Stimulated activated naive CD8-positive, alpha-beta T cell treated with anti-CD3 and anti-CD28 coated beads, Interleukin-15, Interleukin-2, amounts not matched to agents 100 U/mL and 50 U/mL, for 24 hours (primary cell): ENCODE results near the gene CSPG4.

ENCODE experiments used
- ATAC-seq: fragments of 150-1000 bp; cut with Tn5 transposase; one replicate; pipeline ENCODE4 v1.10.0; 2021
- DNase-seq: peaks from one replicate; pipeline ENCODE4 v3.0.0; 2021

CSPG4 gene

DNA sequence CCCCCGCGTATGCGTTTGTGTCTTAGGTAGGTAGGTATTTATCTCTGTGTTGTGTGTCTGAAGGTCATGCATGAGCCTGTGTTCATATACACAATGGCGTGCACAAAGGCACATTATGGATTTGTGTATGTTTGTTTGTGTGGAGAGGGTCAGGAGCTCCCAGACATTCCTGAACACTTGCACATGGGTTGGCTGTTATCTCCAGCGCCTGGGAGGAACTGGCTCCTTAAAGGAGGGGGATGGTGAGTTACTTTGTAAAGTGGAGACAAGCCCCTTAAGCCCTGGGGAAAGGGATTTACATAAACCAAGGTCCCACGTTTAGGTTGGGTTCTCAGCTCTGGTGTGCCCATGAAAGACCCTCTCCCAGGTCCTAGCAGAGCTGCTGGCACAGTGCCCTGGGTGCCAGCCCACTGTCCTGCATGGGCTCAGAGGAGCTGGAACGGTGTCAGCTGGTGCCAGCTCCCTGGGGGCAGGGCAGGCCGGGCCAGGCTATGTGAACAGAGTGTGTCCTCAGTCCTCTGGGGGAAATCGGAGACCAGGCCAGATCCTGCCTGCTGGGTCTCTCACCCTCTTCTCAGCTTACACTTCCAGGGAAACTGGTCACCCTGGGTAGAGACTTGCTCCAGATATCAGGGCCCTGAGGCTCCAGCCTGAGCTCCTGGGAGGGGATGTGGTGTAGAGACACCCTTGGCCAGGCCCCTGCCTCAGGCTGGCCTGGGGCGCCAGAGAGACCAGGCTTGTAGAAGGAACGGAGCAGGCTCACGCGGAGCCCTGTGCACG lies 39.8 kb downstream of the CSPG4 start:
- DNase-seq (no peak), ATAC-seq (no peak)

DNA sequence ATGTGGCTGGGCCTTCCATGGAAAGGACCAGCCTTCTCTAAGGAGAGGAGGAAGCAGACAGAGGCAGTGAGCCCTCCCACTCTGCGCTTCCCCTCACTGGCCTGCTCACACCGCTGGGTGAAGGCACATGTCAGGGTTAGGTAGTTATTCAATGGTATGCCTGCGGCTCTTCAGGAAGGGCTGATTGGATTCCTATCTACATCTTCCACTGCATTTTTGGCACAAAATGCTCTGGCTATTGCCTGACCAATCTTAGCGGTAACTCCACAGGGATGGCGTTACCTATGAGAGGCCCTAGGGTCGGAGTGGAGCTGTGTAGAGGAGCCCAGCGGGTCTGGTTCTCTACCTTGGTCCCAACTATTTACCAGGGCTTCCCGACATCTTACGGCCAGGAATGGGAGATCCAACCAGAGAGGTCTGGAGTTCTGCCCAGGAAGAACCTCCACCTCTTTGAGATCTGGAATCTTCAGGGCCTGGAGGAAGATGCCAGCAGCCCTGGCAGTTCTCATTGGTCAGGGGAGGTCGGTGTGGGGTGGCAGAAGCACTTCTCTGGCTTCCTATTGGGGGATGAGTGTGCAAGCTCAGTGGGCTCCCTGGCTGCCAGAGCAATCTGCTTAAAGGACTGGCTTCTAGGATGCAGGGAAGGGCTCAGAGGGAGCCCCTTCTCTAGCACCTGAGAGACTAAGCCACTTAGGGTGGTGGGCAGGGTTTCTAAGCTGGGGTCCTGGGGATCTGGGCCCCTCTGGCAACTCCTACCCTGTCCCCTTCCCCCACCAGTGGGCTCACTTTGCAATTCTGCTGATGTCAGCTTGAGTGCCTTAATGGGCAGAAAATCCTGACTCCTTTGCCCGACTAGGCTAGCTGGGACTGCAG lies 40.7 kb downstream of the CSPG4 start:
- no peak for DNase-seq
- ATAC-seq = no peak

DNA sequence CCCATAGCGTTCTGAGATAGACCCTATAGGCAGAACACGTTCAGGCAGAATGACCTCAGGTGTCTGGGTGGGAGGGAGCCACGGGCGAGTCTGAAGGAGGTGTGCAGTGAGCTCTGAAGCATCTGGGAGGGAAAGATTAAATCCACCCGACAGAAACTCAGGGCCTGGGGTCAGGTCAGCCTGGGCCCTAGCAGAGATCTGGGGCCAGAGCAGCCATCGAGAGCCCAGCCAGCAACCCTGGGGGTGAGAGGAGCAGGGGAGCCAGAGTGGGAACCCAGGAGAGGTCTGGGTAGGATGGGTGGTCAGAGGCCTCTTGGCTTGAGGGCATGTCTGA lies 42.8 kb downstream of the CSPG4 start:
- ATAC-seq = no peak
- no peak for DNase-seq

DNA sequence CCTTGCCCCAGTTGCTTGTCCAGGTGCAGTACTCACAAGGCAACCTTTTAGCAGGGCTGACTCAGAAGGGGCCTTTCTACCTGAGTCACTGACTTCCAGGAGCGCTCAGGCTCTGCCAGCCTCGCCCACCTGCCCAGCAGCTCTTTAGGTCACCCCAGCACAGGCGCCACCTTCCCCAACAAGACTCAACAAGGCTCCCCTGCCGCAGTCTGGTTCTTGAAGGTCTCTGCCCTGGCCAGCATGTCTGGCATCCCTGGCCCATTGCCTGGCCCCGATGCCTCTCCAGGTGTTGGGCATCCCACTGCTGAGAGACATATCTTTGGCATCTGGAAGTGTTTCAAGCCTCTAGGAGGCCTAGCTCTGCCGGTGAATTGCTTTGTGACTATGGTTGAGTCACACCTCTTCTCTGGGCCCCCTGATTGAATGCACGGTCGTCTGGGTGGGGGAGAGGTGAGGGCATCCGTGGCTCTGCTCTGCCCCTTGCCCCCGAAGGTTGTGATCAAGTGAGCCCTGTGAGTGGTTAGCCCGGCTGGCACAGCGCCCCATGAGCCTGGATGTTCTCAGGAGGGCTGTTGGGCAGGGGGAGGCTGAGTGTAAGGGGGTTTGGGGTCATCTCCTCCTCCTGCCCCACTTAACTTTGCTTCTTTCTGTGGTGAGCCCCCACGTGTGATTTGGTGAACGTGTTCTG lies 43.3 kb downstream of the CSPG4 start:
- no peak for DNase-seq
- ATAC-seq = no peak

DNA sequence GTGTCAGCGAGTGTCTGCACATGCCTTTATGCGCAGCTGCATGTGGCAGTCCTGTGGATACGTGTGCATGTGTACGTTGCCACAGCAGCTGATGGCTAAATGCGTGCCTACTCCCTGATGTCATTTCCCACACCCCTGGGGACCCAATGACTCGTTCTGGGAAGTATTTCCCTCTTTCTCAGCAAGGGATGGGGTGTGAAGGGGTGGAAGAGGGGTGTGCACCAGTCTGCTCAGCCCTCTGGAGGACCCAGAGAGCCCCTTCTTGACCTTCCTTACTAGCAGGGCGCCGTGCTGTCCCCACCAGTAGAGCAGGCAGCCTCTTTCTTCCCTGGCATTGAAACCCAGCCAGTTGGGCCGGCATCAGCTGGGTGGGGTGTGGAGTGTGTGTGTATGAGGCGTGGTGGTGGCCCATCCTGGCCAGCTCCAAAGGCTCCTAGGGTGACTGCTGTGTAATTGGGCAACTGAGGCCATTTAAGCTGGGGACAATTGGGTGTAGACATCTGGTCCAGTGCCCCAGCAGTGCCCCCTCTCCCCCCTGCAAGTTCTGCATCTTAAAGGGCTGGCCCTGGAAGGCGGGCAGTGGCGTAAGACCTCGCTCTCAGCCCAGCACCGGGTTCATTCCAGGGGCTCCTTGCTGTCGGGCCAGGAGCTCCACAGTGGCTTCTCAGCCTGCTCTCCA lies 45.7 kb downstream of the CSPG4 start:
- ATAC-seq (no peak), DNase-seq (no peak)

DNA sequence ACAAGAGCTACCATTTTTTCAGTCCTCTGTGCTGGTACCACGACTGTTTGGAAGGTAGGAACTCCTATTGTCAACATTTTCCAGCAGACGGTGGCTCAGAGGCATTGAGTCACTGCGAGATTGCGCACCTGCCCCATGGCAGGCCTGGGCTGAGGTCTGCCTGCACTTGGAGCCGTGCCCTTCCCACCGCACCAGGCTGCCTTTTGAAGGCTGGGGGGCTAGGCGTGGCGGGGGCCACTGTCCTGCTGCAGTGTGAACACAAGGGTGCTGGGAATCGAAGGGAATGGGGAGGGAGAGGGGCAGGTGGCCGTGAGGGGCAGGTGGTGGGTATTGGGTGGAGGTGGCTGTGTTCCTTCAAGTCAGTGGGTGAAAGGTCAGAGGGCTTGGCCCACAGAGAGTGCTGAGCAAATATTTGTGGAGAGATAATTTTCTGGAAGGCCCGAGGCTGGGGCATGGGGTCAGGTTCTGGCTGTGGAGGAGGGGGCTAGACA lies 48.7 kb downstream of the CSPG4 start:
- DNase-seq (no peak), ATAC-seq (no peak)

DNA sequence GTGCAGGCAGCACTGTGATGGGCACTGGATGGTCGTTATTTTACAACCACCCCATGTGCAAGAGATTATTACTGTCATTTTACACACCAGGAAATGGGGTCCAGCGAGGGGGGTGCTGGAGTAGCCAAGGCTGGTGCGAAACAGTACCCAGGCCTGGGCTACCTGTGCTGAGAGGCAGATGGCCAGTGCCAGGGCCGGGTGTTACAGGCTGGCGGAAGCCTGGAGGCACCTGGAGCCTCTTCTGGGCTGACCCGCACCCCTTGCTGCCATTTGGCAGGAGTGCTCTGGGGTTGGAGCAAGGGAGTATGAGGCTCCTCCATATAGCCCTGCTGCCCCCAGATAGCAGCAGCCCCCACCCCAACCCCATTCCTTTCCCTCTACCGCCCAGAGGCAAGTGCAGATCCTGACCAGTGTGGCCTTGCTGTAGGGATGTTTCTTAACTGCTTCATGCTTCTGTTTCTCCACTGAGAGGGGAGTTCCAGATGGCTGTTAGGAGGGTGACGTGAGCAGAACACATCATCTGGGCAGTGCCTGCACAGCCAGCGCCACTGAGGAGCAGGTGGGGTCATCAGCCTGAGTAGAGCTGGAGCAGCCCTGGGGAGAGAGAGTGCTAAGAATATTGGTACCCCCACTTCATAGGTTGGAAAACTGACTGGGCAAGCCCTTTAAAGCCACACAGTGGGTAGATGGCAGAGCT lies 49.7 kb downstream of the CSPG4 start:
- ATAC-seq (no peak), DNase-seq (no peak)

DNA sequence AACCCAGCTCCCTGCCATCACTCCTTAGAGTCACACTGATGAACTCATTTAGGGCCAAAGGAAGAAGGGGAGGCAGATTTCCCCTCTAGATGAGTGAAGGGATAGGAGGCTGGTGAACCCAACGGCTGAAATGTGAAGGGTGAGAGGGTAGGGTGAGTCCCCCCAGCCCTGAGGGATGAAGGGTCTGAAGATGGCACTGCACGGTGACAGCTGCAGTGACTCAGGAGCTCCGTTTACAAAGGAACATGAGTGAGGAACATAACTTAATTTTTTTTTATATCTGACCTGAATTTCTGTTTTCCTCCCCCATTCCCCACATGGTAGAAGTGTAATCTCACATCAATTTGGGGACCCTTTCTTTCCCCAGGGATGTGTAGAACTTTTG lies 50.9 kb downstream of the CSPG4 start:
- no peak for DNase-seq

DNA sequence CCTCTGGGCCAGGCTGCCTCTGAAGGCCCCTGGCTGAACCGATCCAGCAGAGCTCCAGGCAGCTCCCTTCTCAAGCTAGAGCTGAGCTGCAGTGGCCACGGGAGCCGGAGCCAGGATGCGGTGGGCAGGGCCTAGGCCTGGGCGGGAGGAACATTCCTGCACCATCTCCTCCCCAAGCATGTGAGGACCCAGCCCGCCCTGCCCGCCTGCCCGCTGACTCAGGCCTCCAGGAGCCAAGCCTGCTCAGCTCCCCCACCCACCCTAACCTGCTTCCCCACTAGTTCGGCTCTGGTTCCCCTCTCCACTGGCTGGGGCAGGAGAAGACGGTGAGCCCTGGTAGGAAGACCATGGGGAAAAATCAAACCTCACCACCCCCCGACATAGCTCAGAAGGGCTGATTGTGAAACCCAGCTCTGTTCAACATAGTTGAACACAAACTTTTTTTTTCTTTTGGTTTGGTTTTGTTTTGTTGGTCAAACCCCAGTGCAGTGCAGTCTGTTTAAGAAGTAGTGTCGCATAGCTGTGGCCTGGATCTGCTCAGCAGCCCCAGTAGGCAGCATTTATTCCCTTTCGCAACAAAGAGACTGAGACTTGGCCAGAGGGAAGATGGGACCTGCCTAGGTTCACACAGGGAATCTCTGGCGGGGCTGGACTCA lies 51.4 kb downstream of the CSPG4 start:
- ATAC-seq (no peak), DNase-seq (no peak)

More for the DNA sequence above, 50.9 kb downstream of the CSPG4 start:
- ATAC-seq = no peak

DNA sequence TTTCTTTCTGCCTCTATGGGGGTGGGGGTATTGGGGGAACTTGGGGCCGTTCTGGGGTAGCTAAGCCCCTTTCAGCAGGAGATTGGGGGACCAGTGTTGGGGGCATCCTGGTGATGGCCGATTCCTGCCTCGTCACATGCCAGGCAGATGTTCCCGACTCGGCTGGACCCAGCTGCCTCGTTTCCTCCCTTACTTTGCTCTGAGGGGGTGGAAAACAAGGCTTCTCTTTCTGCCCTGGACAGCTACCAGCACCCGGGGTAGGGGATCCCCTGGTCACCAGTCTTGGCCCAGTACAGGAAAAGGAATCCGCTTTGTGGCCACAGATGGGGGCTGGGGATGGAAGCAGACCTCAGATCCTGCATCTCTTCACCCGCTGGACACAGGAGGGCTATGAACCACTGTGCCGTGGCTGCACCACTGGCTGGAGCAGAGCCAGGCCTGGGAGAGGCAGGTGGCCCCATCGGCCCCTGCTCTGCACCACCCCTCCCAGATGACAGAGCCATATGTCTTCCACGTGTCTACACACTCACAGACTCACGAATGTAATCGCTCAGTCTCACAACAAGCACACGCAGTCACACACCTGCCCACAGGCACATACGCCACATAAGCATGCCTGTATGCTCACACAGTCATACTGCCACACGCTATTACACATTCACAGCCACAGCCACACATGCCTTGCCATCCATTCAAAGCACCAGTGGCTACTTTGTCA lies 52.6 kb downstream of the CSPG4 start:
- DNase-seq (no peak), ATAC-seq (no peak)

DNA sequence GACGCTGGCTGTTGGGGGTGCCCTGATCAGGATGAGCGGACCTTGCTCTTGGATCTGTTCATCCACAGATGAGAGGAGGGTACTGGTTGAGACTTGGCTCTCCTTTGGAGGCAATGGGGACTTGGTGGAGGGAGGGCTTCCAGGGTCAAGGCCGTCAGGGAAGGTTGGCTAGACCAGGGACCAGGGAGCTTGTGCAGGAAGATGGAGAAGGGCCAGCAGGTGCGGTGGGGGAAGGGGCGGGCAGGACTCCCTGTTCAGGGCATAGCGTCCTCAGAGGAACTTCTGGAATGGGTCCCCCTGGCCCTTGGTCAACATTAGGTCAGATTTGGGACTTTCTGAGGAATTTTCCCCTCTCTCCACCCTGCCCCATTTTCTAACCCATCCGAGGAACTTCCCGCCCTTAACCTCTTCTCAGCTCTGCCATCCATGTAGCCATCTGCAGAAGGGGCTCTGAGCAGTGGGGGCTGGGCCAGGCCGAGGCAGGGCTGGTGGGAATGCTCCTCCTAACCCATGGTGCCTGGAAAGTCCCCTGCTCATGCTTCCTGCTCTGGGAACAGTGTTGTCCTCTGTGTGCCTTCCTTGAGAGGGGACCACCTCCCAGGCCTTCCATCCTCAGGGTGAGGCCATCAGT lies 53.4 kb downstream of the CSPG4 start:
- no peak for DNase-seq
- no peak for ATAC-seq

DNA sequence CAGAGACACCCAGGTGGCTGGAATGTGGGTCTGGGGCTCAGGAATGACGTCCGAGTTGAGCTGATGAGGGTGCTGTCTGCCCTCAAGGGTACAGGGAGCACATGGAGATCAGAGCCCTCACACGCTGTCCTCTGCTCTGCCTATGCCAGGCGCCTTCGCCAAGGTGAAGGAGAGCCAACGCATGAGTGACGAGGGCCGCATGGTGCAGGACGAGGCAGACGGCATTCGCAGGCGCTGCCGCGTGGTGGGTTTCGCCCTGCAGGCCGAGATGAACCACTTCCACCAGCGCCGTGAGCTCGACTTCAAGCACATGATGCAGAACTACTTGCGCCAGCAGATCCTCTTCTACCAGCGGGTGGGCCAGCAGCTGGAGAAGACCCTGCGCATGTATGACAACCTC lies 55.8 kb downstream of the CSPG4 start:
- no peak for ATAC-seq
- no peak for DNase-seq

DNA sequence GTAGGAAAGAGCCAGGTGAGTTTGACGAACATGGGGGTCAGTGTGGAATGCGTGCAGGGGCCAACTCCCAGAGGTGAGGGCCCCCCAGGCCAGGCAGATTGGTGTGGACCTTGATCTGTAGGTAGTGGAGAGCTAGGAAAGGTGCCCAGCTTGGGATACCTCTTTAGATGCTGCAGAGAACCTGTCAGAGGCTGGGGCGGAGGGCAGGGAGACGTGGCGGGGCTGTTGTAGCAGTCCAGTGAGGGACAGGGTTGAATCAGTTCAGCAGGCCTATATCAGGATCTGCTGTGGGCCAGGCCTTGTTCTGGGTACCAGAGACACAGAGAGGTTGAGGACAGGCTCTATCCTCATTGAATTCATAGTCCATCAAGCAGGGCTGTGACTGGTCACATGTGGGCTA lies 56.3 kb downstream of the CSPG4 start:
- ATAC-seq (no peak), DNase-seq (no peak)

DNA sequence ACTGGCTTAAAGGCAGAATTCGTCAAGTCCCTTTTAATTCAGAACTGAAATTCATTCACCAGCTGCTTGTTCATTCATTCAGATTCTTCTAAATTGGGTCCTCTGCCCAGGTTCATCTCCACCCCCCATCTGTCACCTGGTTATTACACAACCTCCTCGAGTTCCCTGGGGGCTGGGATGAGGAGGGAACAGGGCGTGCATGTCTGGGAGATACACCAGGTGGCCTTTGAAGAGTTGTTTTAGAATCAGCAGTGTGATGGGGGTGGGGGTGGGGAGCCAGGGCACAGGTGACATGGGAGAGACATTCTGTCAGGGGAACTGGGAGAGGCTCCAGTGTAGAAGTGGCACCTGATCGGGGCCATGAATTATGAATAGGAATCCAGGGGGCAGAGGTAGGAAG lies 56.7 kb downstream of the CSPG4 start:
- no peak for DNase-seq
- no peak for ATAC-seq

DNA sequence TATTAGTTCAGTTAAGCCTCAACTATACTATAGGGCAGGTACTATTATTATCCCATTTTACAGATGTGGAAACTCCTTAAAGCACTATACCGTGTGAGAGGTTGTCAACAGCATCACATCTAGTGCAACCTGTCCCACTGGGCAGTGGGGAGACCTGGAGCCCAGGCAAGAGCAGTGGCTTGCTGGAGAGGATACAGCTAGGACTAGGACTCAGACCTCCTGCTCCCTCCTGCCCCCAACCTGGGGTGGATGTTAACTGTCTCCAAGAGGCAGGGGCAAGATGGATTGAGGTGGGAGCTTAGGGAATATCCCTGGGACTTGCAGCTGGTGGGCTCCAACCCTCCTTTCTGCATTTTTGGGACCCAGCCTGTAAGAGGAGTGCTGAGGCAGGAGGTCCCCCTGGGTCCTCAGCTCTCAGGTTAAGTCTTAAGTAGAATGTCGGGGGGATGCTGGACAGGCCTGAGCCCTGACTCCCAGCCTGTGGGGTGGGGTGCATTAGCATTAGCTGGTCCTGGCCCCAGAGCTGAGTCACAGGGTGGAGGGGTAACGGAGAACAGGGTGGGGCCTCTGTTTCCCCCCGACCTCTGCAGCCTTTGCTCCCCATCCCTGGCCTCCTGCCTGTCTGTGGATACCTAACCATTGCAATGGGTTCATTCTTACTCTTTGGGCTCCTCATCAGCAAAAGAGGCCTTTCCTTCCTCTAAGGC lies 58.3 kb downstream of the CSPG4 start:
- no peak for DNase-seq
- no peak for ATAC-seq

DNA sequence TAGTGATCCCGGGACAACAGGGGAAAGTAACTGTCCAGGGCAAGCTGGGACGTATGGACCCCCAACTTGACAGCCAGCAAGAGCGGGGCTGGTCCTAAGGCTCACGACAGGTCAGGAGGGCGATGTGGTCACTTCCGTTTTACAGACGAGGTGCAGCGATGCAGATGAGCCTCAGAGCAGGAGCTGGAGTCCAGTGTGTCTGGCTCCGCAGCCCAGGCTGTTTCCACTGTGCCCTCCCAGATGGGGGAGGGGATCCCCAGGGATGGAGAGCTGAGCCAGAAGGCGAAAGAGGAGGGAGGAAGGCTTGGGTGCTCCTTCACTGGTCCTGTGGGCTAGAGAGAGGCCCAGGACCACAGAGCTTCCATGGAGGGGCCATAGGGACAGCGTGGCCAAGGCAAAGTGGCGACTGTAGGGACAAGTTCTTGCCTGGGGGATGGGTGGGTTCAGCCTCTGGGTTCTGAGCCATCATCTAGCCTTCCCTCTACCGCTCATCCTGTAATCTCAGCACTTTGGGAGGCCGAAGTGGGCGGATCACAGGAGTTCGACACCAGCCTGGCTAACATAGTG lies 59.2 kb downstream of the CSPG4 start:
- DNase-seq = no peak
- no peak for ATAC-seq

DNA sequence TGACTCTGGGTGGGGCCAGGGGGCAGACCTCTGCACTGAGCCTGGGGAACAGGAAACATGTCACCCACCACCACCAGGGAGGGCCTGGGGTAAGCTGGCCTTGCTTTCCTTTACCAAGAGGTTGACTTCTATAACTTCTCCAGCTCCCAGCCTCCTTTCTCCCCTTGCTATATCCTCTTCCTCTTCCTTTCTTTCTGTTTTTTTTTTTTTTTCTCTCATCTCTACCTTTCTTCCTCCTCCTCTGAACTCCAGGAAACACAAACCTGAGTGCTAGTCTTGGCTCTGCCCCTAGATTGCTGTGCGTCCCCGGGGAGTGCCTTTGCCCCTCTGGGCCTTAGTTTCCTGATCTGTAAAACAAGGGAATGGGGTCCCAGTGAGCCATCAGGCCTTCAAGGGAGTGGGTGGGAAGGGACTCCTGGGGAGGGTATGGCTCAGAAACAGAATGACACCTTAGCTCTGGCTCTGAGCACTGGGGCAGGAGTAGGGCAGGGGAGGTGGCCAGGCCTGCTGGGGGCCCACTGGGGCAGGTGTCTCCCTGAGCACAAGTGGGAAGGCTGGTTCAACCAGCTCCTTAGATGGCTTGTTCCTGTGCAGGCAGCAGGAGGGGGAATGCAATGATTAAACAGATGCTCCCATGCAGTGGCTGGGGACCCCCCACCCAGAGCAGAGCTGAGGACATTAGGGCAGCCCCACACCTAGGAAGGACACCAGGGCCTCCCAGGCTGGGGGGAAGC lies 60.7 kb downstream of the CSPG4 start:
- no peak for ATAC-seq
- DNase-seq = no peak
